Measurements from ENCODE around the gene NUF2. TPM values are rescaled to one million over a fixed set of nuclear protein-coding genes. Genes with fewer than 3 reads are reported as not detected.

The NUF2 gene
- total RNA-seq, 1 donor from 2014 or later: 2.0 TPM

DNA sequence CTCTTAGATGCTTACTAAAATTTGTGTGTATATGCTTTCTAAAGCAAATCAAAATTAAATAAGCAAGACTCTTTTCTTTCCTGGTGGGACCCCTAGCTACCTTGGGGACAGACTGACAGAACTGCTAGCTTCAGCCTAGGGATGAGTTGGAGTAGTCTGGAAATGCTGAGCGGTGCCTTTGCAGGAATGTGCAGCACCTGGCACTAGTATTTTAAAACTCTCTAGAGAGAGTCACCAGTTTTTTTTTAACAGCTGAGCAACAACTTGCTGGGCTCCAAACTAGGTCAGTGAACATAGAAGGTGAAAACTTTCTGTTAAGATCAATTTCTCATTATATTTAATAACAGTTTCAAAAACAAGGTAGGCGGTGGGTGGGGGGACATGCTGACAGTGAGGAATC lies 56.8 kb downstream of the NUF2 start:
- no peaks in the 10 kb centered on the region for H3K27me3 ChIP-seq
- H3K9me3 ChIP-seq: no peaks in the 10 kb centered on the region
- no peak overlapping the region for H3K4me3 ChIP-seq
- no peaks in the 10 kb centered on the region for H3K36me3 ChIP-seq
- H3K4me1 ChIP-seq: no peaks in the 10 kb centered on the region
- TF ChIP-seq POLR2A (IDR thresholded peaks at IDR 0.05) (no peak), POLR2AphosphoS5 (IDR thresholded peaks at IDR 0.05; ENCODE audit: insufficient read depth in 1 of 2, low read depth in 1 of 2) (no peak), CTCF (IDR thresholded peaks at IDR 0.05) (no peak)
- no peak overlapping the region for H3K27ac ChIP-seq
- no peak for DNase-seq (ENCODE audit: extremely low spot score in 2 of 2)
- intact Hi-C loops (cut with DNase I): no loop called here

- H3K4me1 ChIP-seq: no peaks in the 10 kb centered on the region
- H3K4me3 ChIP-seq: no peak overlapping the region
- H3K9me3 ChIP-seq: no peaks in the 10 kb centered on the region
- no peaks in the 10 kb centered on the region for H3K27me3 ChIP-seq
- no peak for DNase-seq (ENCODE audit: extremely low spot score in 2 of 2)
- intact Hi-C loops (cut with DNase I): no loop called here
- no peak for TF ChIP-seq POLR2A (IDR thresholded peaks at IDR 0.05)
- no peak for TF ChIP-seq POLR2AphosphoS5 (IDR thresholded peaks at IDR 0.05; ENCODE audit: insufficient read depth in 1 of 2, low read depth in 1 of 2)
- no peak for TF ChIP-seq CTCF (IDR thresholded peaks at IDR 0.05)
- H3K27ac ChIP-seq: no peak overlapping the region
- H3K36me3 ChIP-seq: no peaks in the 10 kb centered on the region
These were observed 58.0 kb downstream of the NUF2 start for GRCh38 chr1:163379801-163380200.

DNA sequence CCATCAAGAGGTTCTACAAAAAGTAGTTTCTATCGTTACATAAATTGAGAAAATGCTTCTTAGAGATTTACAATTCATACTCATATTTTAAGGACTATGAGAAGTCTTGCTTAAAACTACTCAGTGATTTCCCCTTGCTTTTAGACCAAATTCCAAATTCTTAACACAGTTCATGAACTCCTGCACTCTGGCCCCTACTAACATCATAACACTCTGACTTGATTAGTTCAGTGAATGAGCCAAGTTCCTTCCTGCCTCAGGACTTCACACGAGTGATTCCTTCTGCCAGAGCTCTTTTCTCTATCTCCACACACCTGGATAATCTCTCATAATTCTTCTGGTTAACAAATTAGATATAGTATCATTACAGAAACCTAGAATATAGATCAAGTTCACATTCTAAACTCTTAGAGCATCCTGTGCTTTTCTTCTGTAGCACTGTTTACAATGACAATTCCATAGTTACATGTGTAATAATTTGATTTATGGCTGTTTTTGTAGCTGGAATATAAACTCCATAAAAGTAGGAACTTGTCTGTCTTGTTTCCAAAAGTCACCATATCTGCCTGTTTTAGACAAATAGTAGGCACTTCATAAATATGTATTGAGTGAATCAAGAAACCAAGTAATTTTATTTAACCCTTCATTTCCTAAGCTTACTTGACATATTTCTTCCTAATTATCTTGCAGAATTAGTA lies 59.9 kb downstream of the NUF2 start:
- intact Hi-C loops (cut with DNase I): no loop called here
- no peak for TF ChIP-seq CTCF (IDR thresholded peaks at IDR 0.05)
- no peak for TF ChIP-seq POLR2A (IDR thresholded peaks at IDR 0.05)
- TF ChIP-seq POLR2AphosphoS5 (IDR thresholded peaks at IDR 0.05; ENCODE audit: insufficient read depth in 1 of 2, low read depth in 1 of 2): no peak
- Histone ChIP-seq H3K4me1 (no peaks in the 10 kb centered on the region), H3K27me3 (no peaks in the 10 kb centered on the region), H3K36me3 (no peaks in the 10 kb centered on the region), H3K4me3 (no peak overlapping the region), H3K9me3 (no peaks in the 10 kb centered on the region), H3K27ac (no peak overlapping the region)
- DNase-seq (ENCODE audit: extremely low spot score in 2 of 2): no peak

GRCh38 chr1:163382395-163382794 lies 60.6 kb downstream of the NUF2 start:
- H3K36me3 ChIP-seq: no peaks in the 10 kb centered on the region
- no peaks in the 10 kb centered on the region for H3K4me1 ChIP-seq
- intact Hi-C loops (cut with DNase I): no loop called here
- no peaks in the 10 kb centered on the region for H3K9me3 ChIP-seq
- no peak overlapping the region for H3K4me3 ChIP-seq
- no peak for DNase-seq (ENCODE audit: extremely low spot score in 2 of 2)
- H3K27me3 ChIP-seq: no peaks in the 10 kb centered on the region
- TF ChIP-seq POLR2A (IDR thresholded peaks at IDR 0.05) (no peak), CTCF (IDR thresholded peaks at IDR 0.05) (no peak), POLR2AphosphoS5 (IDR thresholded peaks at IDR 0.05; ENCODE audit: insufficient read depth in 1 of 2, low read depth in 1 of 2) (no peak)
- H3K27ac ChIP-seq: no peak overlapping the region

DNA sequence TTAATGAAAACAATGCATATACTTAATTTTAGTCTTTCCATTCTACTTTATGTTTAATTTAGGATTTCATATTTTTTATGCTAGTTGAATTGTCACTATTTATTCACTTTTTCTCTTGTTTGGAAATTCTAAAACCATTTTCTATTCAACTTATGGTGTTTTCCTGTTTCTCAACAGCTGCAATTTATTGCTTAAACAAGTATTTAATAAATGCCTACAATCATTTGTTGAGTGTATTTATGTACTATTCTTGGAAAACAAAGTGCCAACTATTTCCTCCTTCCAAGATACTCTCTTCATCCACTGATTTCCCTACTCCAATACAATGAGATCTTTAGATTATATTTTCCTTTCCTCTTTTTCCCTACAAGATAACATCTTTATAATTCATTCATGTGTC lies 65.4 kb downstream of the NUF2 start:
- Histone ChIP-seq H3K36me3 (no peaks in the 10 kb centered on the region), H3K27me3 (no peaks in the 10 kb centered on the region), H3K4me3 (no peak overlapping the region), H3K9me3 (no peaks in the 10 kb centered on the region), H3K4me1 (no peaks in the 10 kb centered on the region), H3K27ac (no peak overlapping the region)
- DNase-seq (ENCODE audit: extremely low spot score in 2 of 2): no peak
- no peak for TF ChIP-seq POLR2AphosphoS5 (IDR thresholded peaks at IDR 0.05; ENCODE audit: insufficient read depth in 1 of 2, low read depth in 1 of 2)
- TF ChIP-seq CTCF (IDR thresholded peaks at IDR 0.05): no peak
- TF ChIP-seq POLR2A (IDR thresholded peaks at IDR 0.05): no peak
- intact Hi-C loops (cut with DNase I): no loop called here
